ENCODE data around the gene SLC26A6. TPM values are rescaled to one million over a fixed set of nuclear protein-coding genes. Genes with fewer than 3 reads are reported as not detected.

The SLC26A6 gene
- polyA plus RNA-seq, 1 of the 3 experiments (the other 2 are of a cell fraction) = 31.9 TPM

DNA sequence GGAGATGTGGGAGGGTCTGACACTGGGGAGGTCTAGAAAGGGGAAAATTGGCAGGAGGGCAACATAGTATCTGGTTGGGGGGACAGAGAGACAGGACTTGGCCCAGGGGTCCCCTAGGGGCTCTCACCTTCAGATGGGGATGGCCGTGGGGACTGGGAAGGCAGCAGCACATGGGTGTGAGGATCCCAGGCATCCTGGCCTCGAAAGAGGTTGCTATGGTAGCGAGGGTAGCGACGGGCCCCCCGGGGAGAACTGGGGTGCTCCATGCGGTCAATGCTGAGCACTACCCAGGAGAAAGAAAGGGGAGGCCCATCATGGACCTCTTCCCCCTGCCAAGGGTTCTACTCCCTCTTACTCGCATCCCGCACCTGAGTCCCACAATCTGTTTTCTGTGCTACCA is 12.5 kb upstream of the SLC26A6 start:
- ChIA-PET POLR2A (no interaction called here), CTCF (interaction anchor here (1.1 to 2.6 kb wide), 2 partner anchors 9 to 12 kb away, joined by 3 to 12 read pairs; partner anchors contain the start of gene SLC26A6)
- Histone ChIP-seq H4K20me1 (ENCODE audit: insufficient read depth) (no peaks in the 10 kb centered on the region), H3K9me2 (no peaks in the 10 kb centered on the region), H2AFZ (ENCODE audit: low read depth) (no peak overlapping the region), H3K9ac (no peak overlapping the region), H3K79me2 (ENCODE audit: insufficient read depth) (no peaks in the 10 kb centered on the region), H3K4me2 (no peak overlapping the region), H3K27me3 (ENCODE audit: insufficient read depth) (no peaks in the 10 kb centered on the region), H3K27ac (ENCODE audit: low read depth in 2 of 2, low read length in 1 of 2) (no peak overlapping the region), H3K4me1 (ENCODE audit: control insufficient read depth in 1 of 2, insufficient read depth in 2 of 2, low read depth in 1 of 2, low read length in 1 of 2) (no peaks in the 10 kb centered on the region), H3K9me3 (no peaks in the 10 kb centered on the region), H3K36me3 (replicated peaks in 1 of 2; ENCODE audit: control insufficient read depth in 1 of 2, insufficient read depth in 2 of 2, low read length in 1 of 2) (peaks cover 0 to 73% of the 10 kb centered on the region in 2 experiments), H3F3A (replicated peaks; ENCODE audit: insufficient read depth) (no peaks in the 10 kb centered on the region), H3K4me3 (ENCODE audit: low read depth in 2 of 2, low read length in 1 of 2) (no peak overlapping the region)
- DNase-seq = no peak
- WGBS (ENCODE audit: low lambda C conversion rate) = 87% methylated on average over 9 of the region's 9 CpGs
- TF ChIP-seq IRF3 (IDR thresholded peaks at IDR 0.05; ENCODE audit: low read depth, low read length) (no peak), RFX5 (IDR thresholded peaks at IDR 0.05; ENCODE audit: low read length) (no peak), FOXJ3 (CRISPR knock-in tag; IDR thresholded peaks at IDR 0.05) (no peak), RXRA (IDR thresholded peaks at IDR 0.05; ENCODE audit: borderline replicate concordance, low read depth) (no peak), YY1 (IDR thresholded peaks at IDR 0.05; ENCODE audit: low read depth) (no peak), EP300 (IDR thresholded peaks at IDR 0.05; ENCODE audit: borderline replicate concordance in 1 of 2, low read depth in 1 of 2, low read length in 1 of 2) (no peak), RAD21 (IDR thresholded peaks at IDR 0.05; ENCODE audit: low read length) (no peak), SMC3 (IDR thresholded peaks at IDR 0.05; ENCODE audit: low read depth, low read length) (no peak), POLR2AphosphoS5 (IDR thresholded peaks at IDR 0.05; ENCODE audit: low read depth, low read length) (no peak), PBX3 (IDR thresholded peaks at IDR 0.05) (no peak), CHD2 (IDR thresholded peaks at IDR 0.05; ENCODE audit: low read length, partially characterized antibody) (no peak)
- TF ChIP-seq, protein P1, sequence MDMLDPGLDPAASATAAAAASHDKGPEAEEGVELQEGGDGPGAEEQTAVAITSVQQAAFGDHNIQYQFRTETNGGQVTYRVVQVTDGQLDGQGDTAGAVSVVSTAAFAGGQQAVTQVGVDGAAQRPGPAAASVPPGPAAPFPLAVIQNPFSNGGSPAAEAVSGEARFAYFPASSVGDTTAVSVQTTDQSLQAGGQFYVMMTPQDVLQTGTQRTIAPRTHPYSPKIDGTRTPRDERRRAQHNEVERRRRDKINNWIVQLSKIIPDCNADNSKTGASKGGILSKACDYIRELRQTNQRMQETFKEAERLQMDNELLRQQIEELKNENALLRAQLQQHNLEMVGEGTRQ (IDR thresholded peaks at IDR 0.05; ENCODE audit: borderline replicate concordance, low read depth, low read length) = no peak
- TF ChIP-seq, protein P2, sequence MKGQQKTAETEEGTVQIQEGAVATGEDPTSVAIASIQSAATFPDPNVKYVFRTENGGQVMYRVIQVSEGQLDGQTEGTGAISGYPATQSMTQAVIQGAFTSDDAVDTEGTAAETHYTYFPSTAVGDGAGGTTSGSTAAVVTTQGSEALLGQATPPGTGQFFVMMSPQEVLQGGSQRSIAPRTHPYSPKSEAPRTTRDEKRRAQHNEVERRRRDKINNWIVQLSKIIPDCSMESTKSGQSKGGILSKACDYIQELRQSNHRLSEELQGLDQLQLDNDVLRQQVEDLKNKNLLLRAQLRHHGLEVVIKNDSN (IDR thresholded peaks at IDR 0.05; ENCODE audit: borderline replicate concordance, low read depth) = no peak

All from SK-N-SH (cell line).